ENCODE measurements around the gene ZNF565. TPM values are rescaled to one million over a fixed set of nuclear protein-coding genes. Genes with fewer than 3 reads are reported as not detected.

The ZNF565 gene
- polyA plus RNA-seq, 2 of the 4 experiments (the other 2 are of a cell fraction), result 4.5 to 5.6 TPM

GRCh38 chr19:36259211-36259610 lies 44.7 kb upstream of the ZNF565 start:
- DNase-seq (ENCODE audit: low read depth in 1 of 2, low spot score in 1 of 2) (no peak), FAIRE-seq (no peak), ATAC-seq (no peak)
- H3K4me3 ChIP-seq, result no peak overlapping the region
- ChIA-PET CTCF (no interaction called here), POLR2A (no interaction called here)
- no peaks in the 10 kb centered on the region for H3K4me1 ChIP-seq
- H3K27ac ChIP-seq, result no peak overlapping the region
- no peak for TF ChIP-seq HOXB13 (CRISPR knock-in tag; IDR thresholded peaks at IDR 0.05; ENCODE audit: low read depth)
- TF ChIP-seq HOXA7 (CRISPR knock-in tag; IDR thresholded peaks at IDR 0.05), result no peak
- TF ChIP-seq MAX (IDR thresholded peaks at IDR 0.05), result no peak
- TF ChIP-seq JUNB (IDR thresholded peaks at IDR 0.05), result no peak
- TF ChIP-seq CBX2 (IDR thresholded peaks at IDR 0.05; ENCODE audit: borderline replicate concordance, low read depth), result no peak
- TF ChIP-seq MAFK (IDR thresholded peaks at IDR 0.05; ENCODE audit: partially characterized antibody), result no peak
- no peak for TF ChIP-seq BHLHE40 (IDR thresholded peaks at IDR 0.05; ENCODE audit: low read depth, low read length)
- TF ChIP-seq, protein P1, sequence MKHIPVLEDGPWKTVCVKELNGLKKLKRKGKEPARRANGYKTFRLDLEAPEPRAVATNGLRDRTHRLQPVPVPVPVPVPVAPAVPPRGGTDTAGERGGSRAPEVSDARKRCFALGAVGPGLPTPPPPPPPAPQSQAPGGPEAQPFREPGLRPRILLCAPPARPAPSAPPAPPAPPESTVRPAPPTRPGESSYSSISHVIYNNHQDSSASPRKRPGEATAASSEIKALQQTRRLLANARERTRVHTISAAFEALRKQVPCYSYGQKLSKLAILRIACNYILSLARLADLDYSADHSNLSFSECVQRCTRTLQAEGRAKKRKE (CRISPR knock-in tag; IDR thresholded peaks at IDR 0.05; ENCODE audit: low read depth), result no peak
- TF ChIP-seq SMC3 (IDR thresholded peaks at IDR 0.05), result no peak
- peaks cover 57% of the 10 kb centered on the region for H3K9me3 ChIP-seq
- H3K4me2 ChIP-seq, result no peak overlapping the region
- WGBS (ENCODE audit: missing lambda C conversion rate), result 56% methylated on average over 20 of the region's 20 CpGs

GRCh38 chr19:36258028-36258875 lies 43.8 kb upstream of the ZNF565 start:
- ChIA-PET POLR2A (no interaction called here), CTCF (no interaction called here)
- no peak for DNase-seq (ENCODE audit: low read depth in 1 of 2, low spot score in 1 of 2)
- FAIRE-seq, result no peak
- WGBS (ENCODE audit: missing lambda C conversion rate), result 49% methylated on average over 29 of the region's 29 CpGs
- TF ChIP-seq HOXA7 (CRISPR knock-in tag; IDR thresholded peaks at IDR 0.05) (no peak), MYC (IDR thresholded peaks at IDR 0.05; ENCODE audit: borderline replicate concordance, low read length) (no peak), EHMT2 (IDR thresholded peaks at IDR 0.05; ENCODE audit: low read depth) (no peak), CBX2 (IDR thresholded peaks at IDR 0.05; ENCODE audit: borderline replicate concordance, low read depth) (no peak), BCL3 (IDR thresholded peaks at IDR 0.05) (no peak), POLR2A (IDR thresholded peaks at IDR 0.05; ENCODE audit: low read length) (no peak)
- ATAC-seq, result no peak
- Histone ChIP-seq H3K9me3 (peaks cover 62% of the 10 kb centered on the region), H3K4me3 (no peak overlapping the region), H3K27ac (no peak overlapping the region), H3K4me2 (no peak overlapping the region), H3K4me1 (no peaks in the 10 kb centered on the region)

- Histone ChIP-seq H3K4me1 (no peaks in the 10 kb centered on the region), H3K4me2 (no peak overlapping the region), H3K4me3 (no peak overlapping the region), H3K9me3 (peaks cover 67% of the 10 kb centered on the region), H3K27ac (no peak overlapping the region)
- CTCF ChIA-PET, result no interaction called here
- DNase-seq (ENCODE audit: low read depth in 1 of 2, low spot score in 1 of 2) (no peak), ATAC-seq (no peak), FAIRE-seq (no peak)
- TF ChIP-seq FOXS1 (CRISPR knock-in tag; IDR thresholded peaks at IDR 0.05) (no peak), CTCF (IDR thresholded peaks at IDR 0.05) (no peak), HMGXB4 (CRISPR knock-in tag; IDR thresholded peaks at IDR 0.05; ENCODE audit: borderline replicate concordance) (no peak), EHMT2 (IDR thresholded peaks at IDR 0.05; ENCODE audit: low read depth) (no peak), HOXB5 (CRISPR knock-in tag; IDR thresholded peaks at IDR 0.05) (no peak), CBX2 (IDR thresholded peaks at IDR 0.05; ENCODE audit: borderline replicate concordance, low read depth) (no peak), TP53 (CRISPR knock-in tag; IDR thresholded peaks at IDR 0.05) (no peak)
- 71% methylated on average over 37 of the region's 37 CpGs for WGBS (ENCODE audit: missing lambda C conversion rate)
- POLR2A ChIA-PET, result no interaction called here
These were observed 43.0 kb upstream of the ZNF565 start for GRCh38 chr19:36257520-36257876.

All from A549 (cell line).